Stimulated activated CD4-positive, alpha-beta T cell treated with anti-CD3 and anti-CD28 coated beads, Interleukin-15, amount 100 ng/mL, for 48 hours (primary cell): ENCODE measurements around the gene SGSH.
"Not testable (repeated sequence)": the region's sequence is repeated elsewhere in the genome, so short reads cannot be mapped to it uniquely, and the experiment has no call there.

ENCODE experiments used
- DNase-seq, 2 donors: peaks; one replicate each; pipeline ENCODE4 v3.0.0-alpha.2; 2020; ENCODE audit warnings: low read depth in 2 of 2

The SGSH gene

GRCh38 chr17:80210348-80211108, 9.6 kb downstream of the SGSH start:
- no peak for DNase-seq

- DNase-seq, result no peak
Observed at GRCh38 chr17:80209765-80210164, 10.4 kb downstream of the SGSH start.

GRCh38 chr17:80208050-80208449, 12.1 kb downstream of the SGSH start:
- no peak for DNase-seq

- DNase-seq, result no peak
Observed at GRCh38 chr17:80205811-80206210, 14.3 kb downstream of the SGSH start.

GRCh38 chr17:80204626-80205468, 15.3 kb downstream of the SGSH start:
- no peak for DNase-seq

GRCh38 chr17:80203471-80203963, 16.6 kb downstream of the SGSH start:
- no peak for DNase-seq

GRCh38 chr17:80202197-80202596, 17.9 kb downstream of the SGSH start:
- no peak for DNase-seq

GRCh38 chr17:80201446-80201845, 18.7 kb downstream of the SGSH start:
- DNase-seq, result no peak

GRCh38 chr17:80199295-80199694, 20.8 kb downstream of the SGSH start:
- DNase-seq, result not testable (repeated sequence)

GRCh38 chr17:80198144-80198661, 21.9 kb downstream of the SGSH start:
- no peak for DNase-seq

- DNase-seq, result no peak
Observed at GRCh38 chr17:80196652-80197051, 23.5 kb downstream of the SGSH start.

- peak in 1 of 2 donors; percentile 22 for DNase-seq
Observed at GRCh38 chr17:80195671-80196529, 24.2 kb downstream of the SGSH start.

- DNase-seq, result no peak
Observed at GRCh38 chr17:80195141-80195540, 25.0 kb downstream of the SGSH start.

GRCh38 chr17:80191865-80192661, 28.1 kb downstream of the SGSH start:
- no peak for DNase-seq

- DNase-seq, result no peak
Observed at GRCh38 chr17:80191192-80191591, 28.9 kb downstream of the SGSH start.

- DNase-seq, result no peak
Observed at GRCh38 chr17:80190716-80191115, 29.4 kb downstream of the SGSH start.

- no peak for DNase-seq
Observed at GRCh38 chr17:80189611-80190010, 30.5 kb downstream of the SGSH start.

GRCh38 chr17:80187515-80187941, 32.6 kb downstream of the SGSH start:
- DNase-seq, result no peak

GRCh38 chr17:80187090-80187489, 33.0 kb downstream of the SGSH start:
- no peak for DNase-seq

GRCh38 chr17:80185968-80186367, 34.2 kb downstream of the SGSH start:
- no peak for DNase-seq

- DNase-seq, result no peak
Observed at GRCh38 chr17:80184423-80184714, 35.8 kb downstream of the SGSH start.
